Lower leg skin (tissue), 4 donors: ENCODE results near the gene ZBTB12. TPM values are rescaled to one million over a fixed set of nuclear protein-coding genes. Genes with fewer than 3 reads are reported as not detected.
A peak's percentile ranks its signal among the peaks of the same experiment; 100 is the strongest.
"Not testable (repeated sequence)": the region's sequence is repeated elsewhere in the genome, so short reads cannot be mapped to it uniquely, and the experiment has no call there.

Source experiments
- DNase-seq, 2 donors: peaks; one replicate each; pipeline ENCODE4 v3.0.0-alpha.2; 2019; ENCODE audit warnings: low spot score in 2 of 2
- H3K4me3 ChIP-seq: fragments of 200-600 bp; sonication (generic); 2 replicates; pipeline ENCODE4 v1.5.1; 2017; ENCODE audit warnings: mild to moderate bottlenecking, low read depth; ENCODE audit not compliant: poor library complexity, severe bottlenecking
- CTCF ChIP-seq, 3 donors: fragments of 450-650 bp; IDR thresholded peaks; one replicate each; pipeline ENCODE4 v1.5.1; 2016; ENCODE audit warnings: antibody characterized with exemption in 3 of 3, mild to moderate bottlenecking in 3 of 3, moderate library complexity in 2 of 3
- POLR2A ChIP-seq, 2 donors: fragments of 450-650 bp; IDR thresholded peaks; one replicate each; pipeline ENCODE4 v1.6.1; 2016 to 2017; ENCODE audit warnings: antibody characterized with exemption in 2 of 2, mild to moderate bottlenecking in 1 of 2, moderate library complexity in 1 of 2
- WGBS, 2 donors: methylation state at CpG; one replicate each; pipeline ENCODE4 v1.1.5; 2018; 5-methylcytosine and 5-hydroxymethylcytosine counted together
- intact Hi-C: fragments of 100-400 bp; cut with DNase I; formaldehyde crosslinking; loops from one replicate; pipeline ENCODE4 v1.15.0; 2023; ENCODE audit warnings: low total_unique reads
- total RNA-seq, 4 donors: library from RNA; depleted of rRNA; stranded (reverse); fragments of >200 nt; gene quantifications; one replicate each; pipeline ENCODE4 v1.1.0, GENCODE V29; 2016

Gene ZBTB12
- total RNA-seq, 4 donors from 2014 or later = 0.25 to 1.6 (median 0.77) TPM

- TF ChIP-seq POLR2A (IDR thresholded peaks at IDR 0.05) (no peak), CTCF (IDR thresholded peaks at IDR 0.05) (no peak)
- DNase-seq = no peak
- intact Hi-C loops = no loop called here
- H3K4me3 ChIP-seq = no peak overlapping the region
- 84 to 90% methylated on average over 8 of the region's 8 CpGs for WGBS, 2 donors
Measured at GRCh38 chr6:31864818-31865204, 37.1 kb downstream of the ZBTB12 start.

GRCh38 chr6:31864123-31864562, 37.7 kb downstream of the ZBTB12 start:
- intact Hi-C loops, DNase-seq: not testable (repeated sequence)
- WGBS, 2 donors = 12 to 19% methylated on average over 16 of the region's 16 CpGs
- peak overlapping the region; percentile 20 for H3K4me3 ChIP-seq

- no peak for TF ChIP-seq CTCF (IDR thresholded peaks at IDR 0.05)
- peak in 1 of 2 donors; percentile 89 for TF ChIP-seq POLR2A (IDR thresholded peaks at IDR 0.05)
- 1% methylated on average over 53 to 64 of the region's 64 CpGs for WGBS, 2 donors
- intact Hi-C loops = no loop called here
- H3K4me3 ChIP-seq = peak within 1 kb of the TSS; percentile 53
- DNase-seq = peak; percentile 100
Measured at GRCh38 chr6:31862344-31863235, 39.3 kb downstream of the ZBTB12 start, which contains the start of gene NEU1. Gene NEU1, minus strand, starts transcription at chr6:31862821. Its CDS starts 45 bp downstream, at chr6:31862776.

GRCh38 chr6:31861919-31862343, 40.0 kb downstream of the ZBTB12 start:
- H3K4me3 ChIP-seq = peak overlapping the region; percentile 53
- no peak for TF ChIP-seq CTCF (IDR thresholded peaks at IDR 0.05)
- no peak for TF ChIP-seq POLR2A (IDR thresholded peaks at IDR 0.05)
- DNase-seq = no peak
- intact Hi-C loops = no loop called here
- WGBS, 2 donors = 36 to 48% methylated on average over 17 of the region's 17 CpGs

- intact Hi-C loops = no loop called here
- 93 to 94% methylated on average over 7 of the region's 7 CpGs for WGBS, 2 donors
- TF ChIP-seq POLR2A (IDR thresholded peaks at IDR 0.05) (no peak), CTCF (IDR thresholded peaks at IDR 0.05) (no peak)
- no peak overlapping the region for H3K4me3 ChIP-seq
- DNase-seq = no peak
Measured at GRCh38 chr6:31861150-31861549, 40.7 kb downstream of the ZBTB12 start.

- 95% methylated on average over 12 to 13 of the region's 13 CpGs for WGBS, 2 donors
- intact Hi-C loops = no loop called here
- DNase-seq = no peak
- TF ChIP-seq POLR2A (IDR thresholded peaks at IDR 0.05) (no peak), CTCF (IDR thresholded peaks at IDR 0.05) (no peak)
- H3K4me3 ChIP-seq = no peak overlapping the region
Measured at GRCh38 chr6:31860349-31860748, 41.5 kb downstream of the ZBTB12 start.
